B cell (primary cell): ENCODE measurements around the gene STYX.

ENCODE experiments used
- EZH2 ChIP-seq: IDR thresholded peaks from 2 replicates; pipeline ENCODE4 v1.6.1; 2012; ENCODE audit warnings: borderline replicate concordance, low read depth, mild to moderate bottlenecking, moderate library complexity, low read length; ENCODE audit not compliant: insufficient read depth, poor library complexity, severe bottlenecking
- TF ChIP-seq, protein P1 (sequence below): fragments of 200-600 bp; IDR thresholded peaks from one replicate; pipeline ENCODE4 v1.8.0; 2022; ENCODE audit warnings: antibody characterized with exemption, mild to moderate bottlenecking

DNA sequence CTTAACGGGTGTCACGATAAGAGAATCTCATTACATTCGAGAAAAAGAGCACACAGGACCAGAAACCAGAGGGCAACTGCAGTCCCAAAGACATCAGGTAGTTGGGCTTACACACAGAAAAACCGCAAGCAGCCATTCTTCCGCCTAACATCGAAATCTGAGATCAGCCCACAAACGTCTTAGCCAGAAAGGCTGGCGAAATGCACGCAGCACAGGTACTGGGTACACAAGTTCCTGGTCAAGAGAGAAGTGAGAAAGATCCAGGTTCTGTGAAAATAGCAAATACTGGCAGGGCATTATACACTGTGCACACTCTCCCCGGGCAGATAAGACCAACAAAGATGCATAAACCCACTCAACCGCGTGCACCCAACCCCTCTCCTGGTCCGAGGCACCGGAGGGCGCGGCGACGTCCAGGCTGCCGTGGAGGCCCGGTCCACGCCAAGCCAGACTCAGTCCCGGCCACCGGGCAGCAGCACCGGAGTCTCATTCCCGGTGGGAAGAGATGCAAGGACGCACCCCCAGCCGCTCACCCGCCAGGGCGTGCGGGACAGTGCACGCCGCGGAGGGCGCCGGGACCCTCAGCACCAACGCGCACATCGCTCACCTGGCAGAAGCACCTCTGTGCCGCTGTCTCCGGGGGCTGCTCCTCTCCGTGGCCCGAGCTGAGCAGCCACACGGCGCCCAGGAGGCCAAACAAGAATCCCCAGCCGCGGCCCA, 35.0 kb upstream of the STYX start:
- TF ChIP-seq, protein P1, sequence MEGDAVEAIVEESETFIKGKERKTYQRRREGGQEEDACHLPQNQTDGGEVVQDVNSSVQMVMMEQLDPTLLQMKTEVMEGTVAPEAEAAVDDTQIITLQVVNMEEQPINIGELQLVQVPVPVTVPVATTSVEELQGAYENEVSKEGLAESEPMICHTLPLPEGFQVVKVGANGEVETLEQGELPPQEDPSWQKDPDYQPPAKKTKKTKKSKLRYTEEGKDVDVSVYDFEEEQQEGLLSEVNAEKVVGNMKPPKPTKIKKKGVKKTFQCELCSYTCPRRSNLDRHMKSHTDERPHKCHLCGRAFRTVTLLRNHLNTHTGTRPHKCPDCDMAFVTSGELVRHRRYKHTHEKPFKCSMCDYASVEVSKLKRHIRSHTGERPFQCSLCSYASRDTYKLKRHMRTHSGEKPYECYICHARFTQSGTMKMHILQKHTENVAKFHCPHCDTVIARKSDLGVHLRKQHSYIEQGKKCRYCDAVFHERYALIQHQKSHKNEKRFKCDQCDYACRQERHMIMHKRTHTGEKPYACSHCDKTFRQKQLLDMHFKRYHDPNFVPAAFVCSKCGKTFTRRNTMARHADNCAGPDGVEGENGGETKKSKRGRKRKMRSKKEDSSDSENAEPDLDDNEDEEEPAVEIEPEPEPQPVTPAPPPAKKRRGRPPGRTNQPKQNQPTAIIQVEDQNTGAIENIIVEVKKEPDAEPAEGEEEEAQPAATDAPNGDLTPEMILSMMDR, result no peak
- no peak for TF ChIP-seq EZH2
